Fibroblast of skin of left quadriceps (primary cell): ENCODE data around the gene CD248.
"Not testable (repeated sequence)": the region's sequence is repeated elsewhere in the genome, so short reads cannot be mapped to it uniquely, and the experiment has no call there.

Experiments used
- DNase-seq, 2 experiments: peaks; one replicate each; pipeline ENCODE4 v3.0.0-alpha.2; 2013; ENCODE audit warnings: low read depth in 2 of 2

CD248 gene

GRCh38 chr11:66289548-66290329 lies 27.1 kb downstream of the CD248 start:
- no peak for DNase-seq

GRCh38 chr11:66288671-66289547 lies 27.9 kb downstream of the CD248 start, which contains the start of gene YIF1A:
Gene YIF1A (minus strand): TSS chr11:66289143. CDS start chr11:66288985, 158 bp downstream.
- DNase-seq = peak; percentile 99

GRCh38 chr11:66287889-66288670 lies 28.8 kb downstream of the CD248 start:
- no peak for DNase-seq

- DNase-seq = no peak
Measured at GRCh38 chr11:66287211-66287888, 29.5 kb downstream of the CD248 start.

GRCh38 chr11:66286699-66287098 lies 30.1 kb downstream of the CD248 start:
- DNase-seq = no peak

GRCh38 chr11:66285250-66285947 lies 31.4 kb downstream of the CD248 start:
- no peak for DNase-seq

GRCh38 chr11:66284526-66285078 lies 32.2 kb downstream of the CD248 start:
- no peak for DNase-seq

- DNase-seq = no peak
Measured at GRCh38 chr11:66283461-66284105, 33.3 kb downstream of the CD248 start.

GRCh38 chr11:66282468-66283455 lies 34.1 kb downstream of the CD248 start:
- DNase-seq = peak; percentile 78 to 79

GRCh38 chr11:66281776-66282467 lies 34.9 kb downstream of the CD248 start:
- no peak for DNase-seq

GRCh38 chr11:66281001-66281400 lies 35.8 kb downstream of the CD248 start:
- no peak for DNase-seq

GRCh38 chr11:66280428-66280827 lies 36.4 kb downstream of the CD248 start:
- no peak for DNase-seq

GRCh38 chr11:66279092-66279734 lies 37.6 kb downstream of the CD248 start:
- DNase-seq = no peak

- DNase-seq = no peak
Measured at GRCh38 chr11:66278363-66279091, 38.3 kb downstream of the CD248 start.

- DNase-seq = no peak
Measured at GRCh38 chr11:66277471-66278362, 39.1 kb downstream of the CD248 start, which contains the start of gene CNIH2. Gene CNIH2 (plus strand): TSS chr11:66278175. CDS start chr11:66278457, 282 bp downstream.

GRCh38 chr11:66277064-66277463 lies 39.8 kb downstream of the CD248 start:
- DNase-seq = not testable (repeated sequence)
